Small intestine (tissue), 7 donors: ENCODE results near the gene LRRC45. TPM values are rescaled to one million over a fixed set of nuclear protein-coding genes. Genes with fewer than 3 reads are reported as not detected.

Source experiments
- DNase-seq, 2 donors: peaks; one replicate each; pipeline versions ENCODE4 v3.0.0 to v3.0.0-alpha.2; 2013
- FAIRE-seq: peaks from 2 replicates; lab custom pipeline; 2012; peaks lifted over from hg19 to GRCh38; lab: Jason Lieb, UNC
- H3K27ac ChIP-seq, 3 donors: one replicate each; pipeline ENCODE4 v1.5.1; 2013; ENCODE audit warnings: low read length in 2 of 3, mild to moderate bottlenecking in 2 of 3, control low read depth in 1 of 3, inconsistent platforms in 1 of 3, low read depth in 1 of 3, moderate library complexity in 1 of 3
- H3K27me3 ChIP-seq, 3 donors: one replicate each; pipeline ENCODE4 v1.6.1; 2013; ENCODE audit warnings: low read length in 3 of 3, inconsistent platforms in 1 of 3; ENCODE audit not compliant: control insufficient read depth in 3 of 3, insufficient read depth in 3 of 3
- H3K36me3 ChIP-seq, 3 donors: one replicate each; pipeline ENCODE4 v1.6.1; 2013; ENCODE audit warnings: low read length in 3 of 3, inconsistent platforms in 1 of 3, low read depth in 1 of 3, mild to moderate bottlenecking in 1 of 3, moderate library complexity in 1 of 3; ENCODE audit not compliant: control insufficient read depth in 3 of 3, insufficient read depth in 2 of 3
- H3K4me1 ChIP-seq, 3 donors: one replicate each; pipeline ENCODE4 v1.6.1; 2013; ENCODE audit warnings: low read length in 2 of 3, inconsistent platforms in 1 of 3, low read depth in 1 of 3, mild to moderate bottlenecking in 1 of 3, moderate library complexity in 1 of 3; ENCODE audit not compliant: control insufficient read depth in 3 of 3, insufficient read depth in 2 of 3
- H3K4me3 ChIP-seq, 3 donors: one replicate each; pipeline ENCODE4 v1.5.1; 2013; ENCODE audit warnings: low read length in 3 of 3, control low read depth in 1 of 3, inconsistent platforms in 1 of 3, low read depth in 1 of 3, mild to moderate bottlenecking in 1 of 3, moderate library complexity in 1 of 3
- H3K9me3 ChIP-seq, 2 donors: one replicate each; pipeline ENCODE4 v1.6.1; 2013; ENCODE audit warnings: low read depth in 1 of 2, low read length in 1 of 2; ENCODE audit not compliant: control insufficient read depth in 2 of 2, insufficient read depth in 1 of 2
- WGBS, 3 donors: extraction: QIAGEN DNeasy Blood & Tissue Kit; methylation state at CpG; one replicate each; pipeline ENCODE4 v1.1.7; 2013; 5-methylcytosine and 5-hydroxymethylcytosine counted together
- polyA plus RNA-seq, 4 donors: library from polyadenylated mRNA; stranded (reverse) in 3 of 4; unstranded in 1 of 4; fragments of 200-250 nt in 3 of 4; fragments of 120-200 nt in 1 of 4; gene quantifications; one replicate each; pipeline versions ENCODE4 v1.2.1 to v1.2.3, GENCODE V29; 2013
- donor health status: healthy with polysubstance abuse.
- donor health status: control.
- donor health status: control.
- donor health status: Bipolar disorder and iron deficiency.
- donor health status: healthy.

Gene LRRC45
- polyA plus RNA-seq, 4 donors = 10.8 to 26.7 (median 16.4) TPM

DNA sequence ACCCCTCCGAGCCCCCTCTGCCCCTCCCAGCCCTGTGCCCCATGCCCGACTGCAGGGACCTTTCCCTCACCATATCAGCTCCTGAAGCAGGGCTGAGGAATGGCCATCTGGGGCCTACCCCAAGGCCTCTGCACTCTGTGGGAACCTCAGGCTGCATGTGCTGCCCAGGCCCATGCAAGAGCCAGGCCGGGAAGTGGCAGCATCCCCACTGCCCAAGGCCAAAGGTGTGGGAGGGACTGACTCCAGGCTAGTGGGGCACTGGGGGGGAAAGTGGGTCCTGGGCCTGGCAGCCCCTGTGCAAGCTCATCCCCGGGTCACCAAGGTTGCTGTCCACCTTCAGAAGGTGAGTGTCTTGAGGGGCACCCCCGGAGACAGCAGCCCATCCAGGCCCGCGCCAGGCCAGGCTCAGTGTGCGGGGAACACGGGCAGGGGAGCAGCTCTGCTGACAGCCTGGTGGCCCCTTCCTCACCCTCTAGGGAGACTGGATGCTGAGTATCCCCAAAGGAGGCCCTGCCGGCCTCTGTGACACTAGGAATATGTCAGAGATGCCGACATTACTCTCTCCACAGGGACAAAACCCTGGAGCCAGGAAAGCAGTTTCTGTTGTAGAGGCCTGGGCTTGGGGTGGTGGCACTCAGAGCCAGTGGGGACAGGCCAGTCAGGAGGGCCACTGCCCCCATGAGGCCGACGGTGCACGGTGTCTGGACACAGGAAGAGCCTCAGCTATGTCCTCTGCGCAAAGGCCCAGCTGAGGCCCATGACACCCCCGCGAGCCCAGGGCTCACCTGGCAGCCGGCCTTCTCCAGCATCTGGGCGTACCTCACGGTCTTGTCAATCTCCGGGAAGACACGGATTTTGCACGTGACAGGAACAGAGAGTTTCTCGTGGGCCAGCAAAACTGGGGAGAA, 39.2 kb downstream of the LRRC45 start:
- H3K27me3 ChIP-seq = no peaks in the 10 kb centered on the region
- no peak for DNase-seq
- no peak overlapping the region for H3K4me3 ChIP-seq
- no peak for FAIRE-seq
- H3K27ac ChIP-seq = no peak overlapping the region
- H3K9me3 ChIP-seq = no peaks in the 10 kb centered on the region
- 85 to 88% (median 87%) methylated on average over 24 of the region's 24 CpGs for WGBS, 3 donors
- H3K36me3 ChIP-seq = peaks cover 10 to 70% (median 11%) of the 10 kb centered on the region in 3 donors
- peaks cover 5 to 9% (median 5%) of the 10 kb centered on the region in 3 donors for H3K4me1 ChIP-seq

GRCh38 chr17:82062984-82063368, 39.9 kb downstream of the LRRC45 start:
- no peak for FAIRE-seq
- Histone ChIP-seq H3K4me3 (no peak overlapping the region), H3K36me3 (peaks cover 5 to 63% (median 11%) of the 10 kb centered on the region in 3 donors), H3K27ac (no peak overlapping the region), H3K4me1 (peaks cover 5 to 9% (median 5%) of the 10 kb centered on the region in 3 donors), H3K9me3 (no peaks in the 10 kb centered on the region), H3K27me3 (no peaks in the 10 kb centered on the region)
- DNase-seq = no peak
- 90 to 96% (median 93%) methylated on average over 9 of the region's 9 CpGs for WGBS, 3 donors

DNA sequence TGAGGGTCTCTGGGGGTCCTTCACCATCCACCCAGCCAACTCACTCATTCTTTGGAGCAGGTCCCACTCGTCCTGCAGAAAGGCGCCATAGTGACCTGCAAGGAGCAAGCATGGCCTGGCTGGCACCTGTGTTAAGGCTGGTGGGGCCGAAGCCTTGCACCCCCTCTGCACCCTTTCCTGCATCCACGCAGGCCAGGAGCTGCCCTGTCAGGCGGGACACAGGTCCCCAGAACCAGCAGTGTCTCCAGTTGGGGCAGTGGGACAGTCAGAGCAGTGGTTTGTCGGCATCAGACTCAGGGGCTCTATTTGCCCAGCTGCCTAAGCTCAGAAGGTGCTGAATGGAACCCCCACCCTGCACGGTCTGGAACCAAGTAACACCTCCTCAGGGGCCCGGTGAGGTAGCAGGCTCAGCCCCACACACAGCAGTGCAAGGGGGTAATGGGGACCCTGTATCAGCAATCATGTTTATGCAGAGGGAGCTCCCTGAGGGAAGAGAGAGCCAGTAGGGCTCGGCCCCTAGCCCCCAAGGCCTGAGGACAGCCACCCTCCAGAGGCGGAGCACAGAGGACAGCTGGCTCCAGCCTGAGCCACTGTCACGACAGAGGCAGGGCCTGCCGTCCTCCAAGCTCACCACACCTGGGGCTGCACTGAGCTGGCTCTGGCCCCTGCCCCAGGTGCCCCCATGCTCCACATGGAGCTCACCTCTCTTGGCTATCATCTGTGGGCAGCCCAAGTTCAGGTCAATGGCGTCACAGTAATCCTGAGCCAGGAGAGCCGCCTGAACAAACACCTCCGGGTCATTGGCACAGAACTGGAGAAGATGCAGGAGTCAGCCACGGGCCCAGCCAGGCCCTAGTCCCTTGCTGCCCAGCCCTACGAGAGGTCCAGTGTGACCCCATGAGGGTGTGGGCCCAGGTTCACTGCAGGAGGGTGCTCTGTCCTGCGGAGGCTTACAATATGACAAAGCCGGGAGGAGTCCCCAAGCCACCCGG, 40.6 kb downstream of the LRRC45 start:
- FAIRE-seq (no peak), DNase-seq (no peak)
- peaks cover 2 to 56% (median 11%) of the 10 kb centered on the region in 3 donors for H3K36me3 ChIP-seq
- H3K27me3 ChIP-seq = no peaks in the 10 kb centered on the region
- peak overlapping the region in 1 of 3 donors; percentile 95 for H3K4me3 ChIP-seq
- no peaks in the 10 kb centered on the region for H3K9me3 ChIP-seq
- 67 to 81% (median 72%) methylated on average over 20 of the region's 20 CpGs for WGBS, 3 donors
- no peak overlapping the region for H3K27ac ChIP-seq
- peaks cover 5 to 9% (median 5%) of the 10 kb centered on the region in 3 donors for H3K4me1 ChIP-seq

DNA sequence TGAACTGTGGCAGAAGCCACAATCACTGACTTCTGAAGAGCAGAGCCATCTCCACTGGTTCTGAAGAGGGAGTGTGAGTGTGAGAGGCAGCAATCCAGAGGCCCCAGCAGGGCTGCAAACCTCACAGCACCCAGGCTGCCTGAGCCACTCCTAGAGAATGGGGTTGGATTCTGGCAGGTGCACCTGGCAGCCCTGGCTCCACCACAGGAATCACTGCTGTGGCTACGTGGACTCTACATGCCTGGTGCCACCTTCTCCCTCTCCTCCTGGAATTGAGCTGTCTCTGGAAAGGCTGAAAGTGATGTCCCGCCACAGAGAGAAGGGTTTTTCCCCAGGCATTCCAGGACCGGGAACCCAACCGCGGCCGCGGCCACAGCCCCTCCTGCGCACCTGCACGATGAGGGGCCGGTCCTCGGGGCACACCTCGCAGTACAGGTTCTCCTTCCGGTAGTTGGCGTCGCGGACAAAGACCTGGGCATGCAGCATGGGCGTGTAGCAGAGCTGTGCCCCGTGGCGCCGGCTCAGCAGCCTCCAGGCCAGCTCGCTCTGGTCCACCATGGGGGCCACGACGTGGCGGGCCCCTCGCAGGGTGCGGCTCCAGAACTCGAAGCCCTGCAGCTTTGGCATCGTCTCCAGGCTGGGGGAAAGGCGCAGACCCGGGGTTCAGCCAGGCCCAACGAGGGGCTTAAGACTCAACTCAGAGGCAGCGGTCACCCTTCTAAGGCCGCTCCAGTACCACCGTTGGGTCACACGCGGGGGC, 41.5 kb downstream of the LRRC45 start:
- peak overlapping the region; percentile 66 to 95 (median 85) for H3K4me3 ChIP-seq
- peaks cover 0 to 47% (median 11%) of the 10 kb centered on the region in 3 donors for H3K36me3 ChIP-seq
- H3K27ac ChIP-seq = peak overlapping the region in 2 of 3 donors; percentile 67 to 78
- H3K9me3 ChIP-seq = no peaks in the 10 kb centered on the region
- DNase-seq (peak; percentile 52 to 58), FAIRE-seq (no peak)
- H3K4me1 ChIP-seq = peaks cover 5 to 9% (median 5%) of the 10 kb centered on the region in 3 donors
- no peaks in the 10 kb centered on the region for H3K27me3 ChIP-seq
- 11 to 26% (median 17%) methylated on average over 36 of the region's 36 CpGs for WGBS, 3 donors

DNA sequence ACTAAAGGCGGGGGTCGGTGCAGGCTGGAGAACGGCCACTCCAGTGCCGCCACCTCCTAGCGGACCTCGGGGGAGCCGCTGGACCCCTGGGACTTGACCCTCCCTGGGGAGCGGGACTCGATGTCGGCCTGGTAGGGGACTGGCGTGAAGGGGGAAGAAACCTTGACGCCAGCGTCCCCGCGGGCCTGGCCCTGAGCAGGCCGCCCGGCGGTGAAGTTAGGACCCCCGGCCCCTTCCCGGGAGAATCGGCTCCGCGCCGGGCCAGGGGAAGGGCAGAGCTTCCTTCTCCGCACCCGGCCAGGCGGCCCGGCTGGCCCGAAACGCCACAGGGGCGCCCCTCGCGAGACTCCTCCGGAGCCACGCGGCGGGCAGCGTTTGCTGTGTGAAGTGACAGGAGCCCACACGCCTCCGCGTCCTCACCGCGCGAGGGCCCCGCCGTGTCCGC, 42.1 kb downstream of the LRRC45 start:
- Histone ChIP-seq H3K9me3 (no peaks in the 10 kb centered on the region), H3K4me1 (peaks cover 5 to 9% (median 5%) of the 10 kb centered on the region in 3 donors), H3K36me3 (peaks cover 0 to 41% (median 6%) of the 10 kb centered on the region in 3 donors), H3K27ac (peak overlapping the region in 2 of 3 donors; percentile 67 to 78), H3K27me3 (no peaks in the 10 kb centered on the region), H3K4me3 (peak overlapping the region; percentile 66 to 95 (median 85))
- WGBS, 3 donors = 0 to 1% (median 1%) methylated on average over 25 to 47 of the region's 47 CpGs
- FAIRE-seq (no peak), DNase-seq (peak in 1 of 2 donors; percentile 55)

- FAIRE-seq (no peak), DNase-seq (peak; percentile 57 to 73)
- Histone ChIP-seq H3K27me3 (no peaks in the 10 kb centered on the region), H3K9me3 (no peaks in the 10 kb centered on the region), H3K27ac (peak within 1 kb of the TSS; percentile 15 to 80 (median 67)), H3K4me1 (peaks cover 5 to 9% (median 5%) of the 10 kb centered on the region in 3 donors), H3K36me3 (peaks cover 0 to 35% (median 4%) of the 10 kb centered on the region in 3 donors), H3K4me3 (peak within 1 kb of the TSS; percentile 67 to 95 (median 85))
- 8 to 17% (median 13%) methylated on average over 65 to 88 of the region's 88 CpGs for WGBS, 3 donors
These were observed 42.7 kb downstream of the LRRC45 start, which contains the start of gene DUS1L for GRCh38 chr17:82065638-82066303. Gene DUS1L, minus strand, starts transcription at chr17:82065804. Its CDS starts 745 bp downstream, at chr17:82065059.

- H3K27ac ChIP-seq = no peak overlapping the region
- H3K27me3 ChIP-seq = no peaks in the 10 kb centered on the region
- no peaks in the 10 kb centered on the region for H3K36me3 ChIP-seq
- H3K4me1 ChIP-seq = peaks cover 1 to 5% (median 3%) of the 10 kb centered on the region in 3 donors
- no peak overlapping the region for H3K4me3 ChIP-seq
- H3K9me3 ChIP-seq = no peaks in the 10 kb centered on the region
- FAIRE-seq (no peak), DNase-seq (no peak)
These were observed 47.5 kb downstream of the LRRC45 start for GRCh38 chr17:82070611-82071010.
